Cerebellar cortex (tissue), 1 donor: ENCODE data around the gene PTGES.

Source experiments
- DNase-seq: peaks from one replicate; pipeline ENCODE4 v3.0.0-alpha.2; 2015; ENCODE audit warnings: low spot score

The PTGES gene

GRCh38 chr9:129745200-129745599 is 7.6 kb downstream of the PTGES start:
- DNase-seq: no peak

DNA sequence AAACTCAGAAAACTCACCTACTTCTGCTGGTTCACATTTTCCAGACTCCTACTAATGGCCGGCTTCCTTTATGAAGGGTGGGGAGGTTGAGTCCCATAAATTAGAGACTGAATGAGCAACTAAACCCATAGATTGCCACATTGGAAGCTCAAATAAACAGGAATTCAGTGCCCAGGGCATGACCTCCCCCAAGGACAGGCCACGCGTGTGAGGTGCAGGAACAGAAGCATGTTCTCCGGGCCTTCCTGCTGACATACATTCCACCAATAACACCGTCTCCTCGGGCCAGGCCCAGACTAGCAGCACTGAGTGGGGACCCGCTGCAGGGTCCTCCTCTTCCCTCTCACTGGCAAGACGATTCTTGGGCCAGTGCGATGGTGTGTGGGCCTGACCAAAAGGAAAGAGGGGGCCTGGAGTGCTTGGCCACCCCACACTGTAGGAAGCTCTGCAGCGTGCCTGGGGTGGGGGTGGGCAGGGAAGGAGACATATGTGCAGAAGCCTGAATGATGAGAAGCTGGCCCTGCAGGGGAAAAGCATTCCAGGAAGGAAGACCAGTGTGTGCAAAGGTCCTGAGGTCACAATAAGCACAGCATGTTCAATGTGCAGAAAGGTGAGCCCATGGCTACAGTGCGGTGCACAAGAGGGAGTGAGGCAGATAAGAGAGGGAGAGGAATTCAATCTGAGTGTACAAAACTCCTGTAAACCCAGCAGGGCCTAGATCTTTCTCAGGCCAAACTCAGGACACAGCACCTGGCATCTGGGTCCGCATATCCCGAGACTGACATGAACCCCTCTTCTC is 12.0 kb downstream of the PTGES start:
- DNase-seq: no peak

DNA sequence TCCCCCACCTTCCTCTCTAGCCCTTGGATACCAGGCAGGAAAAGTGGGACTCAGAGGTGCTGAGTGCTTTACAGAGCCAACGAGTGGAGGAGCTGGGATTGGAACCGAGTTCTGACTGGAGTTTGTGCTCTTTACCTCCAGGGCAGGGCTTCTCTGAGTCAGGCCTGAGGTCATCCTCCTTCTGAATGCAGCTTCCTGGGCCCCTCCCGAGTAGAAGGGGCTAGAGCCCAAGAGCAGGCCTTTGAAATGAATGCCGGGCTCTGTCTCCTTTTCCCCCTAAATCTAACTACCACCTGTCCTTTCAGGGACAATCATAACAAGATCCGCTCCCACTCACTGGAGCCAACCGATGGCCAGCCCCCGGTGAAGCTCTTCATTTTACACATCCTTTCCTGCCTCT is 12.7 kb downstream of the PTGES start:
- no peak for DNase-seq

- no peak for DNase-seq
These were observed 13.4 kb downstream of the PTGES start for GRCh38 chr9:129739432-129739831.

GRCh38 chr9:129737479-129738274 is 15.2 kb downstream of the PTGES start:
- DNase-seq: peak; percentile 79

- DNase-seq: no peak
These were observed 16.5 kb downstream of the PTGES start for GRCh38 chr9:129736334-129736733.

- DNase-seq: no peak
These were observed 17.3 kb downstream of the PTGES start for GRCh38 chr9:129735546-129735945.

GRCh38 chr9:129733632-129733953 is 19.2 kb downstream of the PTGES start:
- no peak for DNase-seq

GRCh38 chr9:129732946-129733631 is 19.8 kb downstream of the PTGES start:
- no peak for DNase-seq

DNA sequence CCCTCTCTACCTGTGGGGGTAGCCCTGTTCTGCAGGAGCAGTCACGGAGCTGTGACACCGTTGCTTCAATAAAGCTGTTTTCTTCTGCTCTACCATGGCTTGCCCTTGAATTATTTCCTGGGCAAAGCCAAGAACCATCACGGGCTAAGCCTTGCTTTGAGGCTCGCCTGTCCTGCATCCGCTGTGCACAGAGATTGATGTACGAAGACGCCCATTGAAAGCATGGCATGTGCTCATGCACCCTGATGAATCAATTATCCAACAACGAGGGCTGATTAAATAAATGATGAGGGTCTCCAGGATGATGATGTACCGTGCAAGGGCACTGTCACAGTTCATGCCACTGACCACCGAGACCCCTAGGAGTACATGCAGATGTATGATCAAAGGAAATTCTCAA is 20.7 kb downstream of the PTGES start:
- no peak for DNase-seq

GRCh38 chr9:129731477-129732085 is 21.3 kb downstream of the PTGES start:
- no peak for DNase-seq

DNA sequence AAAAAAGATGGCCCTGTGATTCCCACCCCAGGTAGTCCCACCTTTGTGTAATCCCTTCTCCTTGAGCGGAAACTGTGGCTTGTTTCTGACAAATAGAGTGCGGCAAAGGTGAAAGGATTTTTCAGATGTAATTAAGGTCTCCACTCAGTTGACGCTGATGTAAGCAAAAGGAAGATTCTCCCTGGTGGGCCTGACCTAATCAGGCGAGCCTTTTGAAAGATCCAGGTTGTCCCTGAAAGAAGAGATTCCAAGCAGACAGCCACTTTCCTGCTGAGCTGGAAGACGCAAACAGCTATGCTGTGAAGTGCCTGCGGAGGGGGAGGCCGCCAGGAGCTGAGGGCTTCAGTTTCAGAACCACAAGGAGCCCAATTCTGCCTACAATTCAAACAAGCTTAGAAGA is 24.1 kb downstream of the PTGES start:
- DNase-seq: no peak

GRCh38 chr9:129726322-129727160 is 26.3 kb downstream of the PTGES start:
- peak; percentile 64 for DNase-seq

DNA sequence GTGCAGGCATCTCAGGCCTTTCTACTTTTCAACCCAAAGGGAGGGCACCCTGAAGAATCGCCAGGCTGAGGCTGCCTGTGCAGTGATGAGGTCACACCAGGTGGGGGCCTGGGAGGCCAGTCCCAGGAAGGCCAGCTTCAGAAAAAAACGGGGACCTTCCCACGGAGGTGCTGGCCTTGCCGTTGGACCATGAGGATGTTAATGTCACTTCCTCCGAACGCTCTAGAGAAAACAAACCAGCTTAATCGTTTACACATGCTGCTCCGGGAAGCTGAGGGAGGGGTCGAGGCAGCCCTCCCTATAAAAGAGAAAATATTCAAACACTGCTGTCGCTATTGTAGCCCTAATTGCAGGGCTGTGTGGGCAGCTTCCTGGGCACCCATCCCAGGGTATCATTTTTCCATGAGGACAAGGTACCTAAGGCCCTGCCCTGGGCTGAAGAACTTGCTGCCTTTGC is 27.0 kb downstream of the PTGES start:
- DNase-seq: no peak

GRCh38 chr9:129724456-129725190 is 28.2 kb downstream of the PTGES start:
- no peak for DNase-seq

DNA sequence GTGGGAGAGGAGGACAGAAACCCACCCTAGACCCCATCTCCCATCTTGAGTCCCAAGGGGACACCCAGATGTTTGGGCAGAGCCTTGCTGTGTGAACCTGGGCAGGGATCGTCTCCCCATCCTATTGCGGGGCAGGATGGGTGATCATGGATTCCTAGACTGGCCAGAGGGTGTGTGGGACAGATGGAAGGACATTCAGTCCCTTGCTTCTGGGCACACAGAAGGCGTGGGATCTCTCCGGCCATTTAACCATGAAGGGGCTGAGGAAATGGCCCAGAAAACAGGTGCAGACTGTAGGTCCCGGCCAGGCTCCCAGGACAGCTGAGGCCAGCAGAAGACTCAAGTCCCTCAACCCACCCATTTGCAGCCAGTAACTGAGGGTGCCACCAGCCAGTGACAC is 29.9 kb downstream of the PTGES start:
- no peak for DNase-seq

DNA sequence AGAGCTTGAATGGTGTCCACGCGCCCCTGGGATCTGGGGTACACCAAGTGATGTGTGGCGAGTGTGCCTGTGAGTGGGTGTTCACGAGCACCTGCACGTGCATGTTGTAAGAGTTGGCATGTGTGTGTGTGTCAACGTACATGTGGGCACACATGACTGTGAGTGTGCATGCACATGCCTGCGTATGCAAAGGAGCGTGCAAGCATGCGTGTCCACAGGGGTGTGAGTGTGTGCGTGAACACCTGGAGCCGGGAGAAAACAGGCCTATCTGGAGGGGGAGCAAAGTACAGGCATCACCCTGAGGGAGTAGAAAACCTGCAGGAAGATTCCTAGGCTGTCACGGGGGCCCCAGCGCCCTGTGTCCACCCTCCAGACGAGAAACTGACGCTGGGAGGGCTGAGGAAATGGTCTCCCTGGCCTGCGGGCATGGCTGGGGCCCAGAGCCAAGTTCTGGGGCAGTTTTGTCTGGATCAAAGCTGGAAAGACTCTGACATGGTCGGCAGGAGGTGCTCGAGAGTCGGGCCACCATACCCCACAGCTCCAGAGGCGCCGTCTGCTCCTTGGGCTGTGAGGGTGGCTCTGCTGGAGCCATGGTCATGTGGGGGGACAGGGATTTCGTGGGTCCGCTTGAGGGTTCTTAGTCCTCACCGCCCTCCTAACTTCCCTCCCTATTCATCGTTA is 31.8 kb downstream of the PTGES start:
- DNase-seq: no peak

- DNase-seq: no peak
These were observed 32.5 kb downstream of the PTGES start for GRCh38 chr9:129720181-129720864.

DNA sequence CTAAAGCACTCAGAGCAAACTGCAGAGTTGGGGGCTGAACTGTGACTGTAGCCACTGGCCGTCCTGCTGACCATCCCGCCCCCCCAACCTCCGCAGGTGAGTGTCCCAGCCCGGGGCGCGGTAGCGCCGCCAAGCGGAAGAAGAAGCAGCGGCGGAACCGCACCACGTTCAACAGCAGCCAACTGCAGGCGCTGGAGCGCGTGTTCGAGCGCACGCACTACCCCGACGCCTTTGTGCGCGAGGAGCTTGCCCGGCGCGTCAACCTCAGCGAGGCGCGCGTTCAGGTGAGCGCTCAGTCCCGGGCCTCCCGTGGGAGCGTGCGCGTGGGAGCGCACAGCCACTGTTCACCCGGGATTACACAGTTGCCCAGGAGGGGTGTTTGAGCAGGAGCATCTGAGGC is 33.7 kb downstream of the PTGES start:
- DNase-seq: no peak

DNA sequence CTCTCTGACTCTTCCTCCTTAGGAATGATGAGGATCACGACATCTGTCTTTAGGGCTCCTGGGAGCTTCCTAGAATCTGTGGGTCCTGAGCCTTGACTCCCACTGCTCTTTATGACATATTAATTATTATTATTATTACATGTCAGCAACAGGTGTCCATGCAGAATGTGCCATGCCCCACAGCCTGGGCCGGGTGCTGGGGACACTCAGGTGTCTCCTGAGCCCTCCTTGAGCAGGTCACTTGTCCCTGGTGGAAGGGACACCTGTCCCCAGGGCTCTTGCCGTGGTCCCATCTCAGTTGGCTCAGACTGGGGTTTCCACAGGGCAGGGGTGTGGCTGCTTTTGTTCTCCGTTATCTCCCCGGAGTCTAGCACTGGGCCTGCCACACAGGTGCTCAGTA is 34.2 kb downstream of the PTGES start:
- DNase-seq: no peak
